Glutamatergic neuron (in vitro differentiated cells): Measurements from ENCODE around the gene FHIT. TPM values are rescaled to one million over a fixed set of nuclear protein-coding genes. Genes with fewer than 3 reads are reported as not detected.

Experiments
- DNase-seq: peaks from one replicate; pipeline ENCODE4 v3.0.0; 2022
- H3K27ac Mint-ChIP-seq: one replicate; pipeline ENCODE4 v1.8.0; 2020; ENCODE audit warnings: mild to moderate bottlenecking, mixed read lengths, inconsistent platforms; ENCODE audit not compliant: unreplicated experiment
- H3K27me3 Mint-ChIP-seq: one replicate; pipeline ENCODE4 v1.8.0; 2020; ENCODE audit warnings: mild to moderate bottlenecking, moderate library complexity, mixed read lengths, inconsistent platforms; ENCODE audit not compliant: unreplicated experiment
- H3K36me3 Mint-ChIP-seq: one replicate; pipeline ENCODE4 v1.8.0; 2020; ENCODE audit warnings: mild to moderate bottlenecking, mixed read lengths, inconsistent platforms; ENCODE audit not compliant: unreplicated experiment
- H3K4me1 Mint-ChIP-seq: one replicate; pipeline ENCODE4 v1.8.0; 2020; ENCODE audit warnings: mild to moderate bottlenecking, low read depth, mixed read lengths, inconsistent platforms; ENCODE audit not compliant: unreplicated experiment
- H3K4me3 Mint-ChIP-seq: one replicate; pipeline ENCODE4 v1.8.0; 2020; ENCODE audit warnings: mild to moderate bottlenecking, mixed read lengths, inconsistent platforms; ENCODE audit not compliant: unreplicated experiment
- H3K9me3 Mint-ChIP-seq: one replicate; pipeline ENCODE4 v1.8.0; 2020; ENCODE audit warnings: mild to moderate bottlenecking, moderate library complexity, mixed read lengths, inconsistent platforms; ENCODE audit not compliant: unreplicated experiment
- CTCF ChIP-seq: fragments of 200-600 bp; sonication (generic); IDR thresholded peaks from one replicate; pipeline ENCODE4 v1.5.0; 2021; ENCODE audit not compliant: partially characterized antibody, unreplicated experiment
- total RNA-seq: library from RNA; stranded (reverse); fragmentation: NEBNext Ultra II Directional; extraction: Animal tissue kit (Norgen Biotek cat#: 25700); gene quantifications from one replicate; pipeline ENCODE4 v1.2.1, GENCODE V29; 2021; ENCODE audit not compliant: unreplicated experiment

FHIT gene
- total RNA-seq, 1 donor from 2014 or later = 15.2 TPM

DNA sequence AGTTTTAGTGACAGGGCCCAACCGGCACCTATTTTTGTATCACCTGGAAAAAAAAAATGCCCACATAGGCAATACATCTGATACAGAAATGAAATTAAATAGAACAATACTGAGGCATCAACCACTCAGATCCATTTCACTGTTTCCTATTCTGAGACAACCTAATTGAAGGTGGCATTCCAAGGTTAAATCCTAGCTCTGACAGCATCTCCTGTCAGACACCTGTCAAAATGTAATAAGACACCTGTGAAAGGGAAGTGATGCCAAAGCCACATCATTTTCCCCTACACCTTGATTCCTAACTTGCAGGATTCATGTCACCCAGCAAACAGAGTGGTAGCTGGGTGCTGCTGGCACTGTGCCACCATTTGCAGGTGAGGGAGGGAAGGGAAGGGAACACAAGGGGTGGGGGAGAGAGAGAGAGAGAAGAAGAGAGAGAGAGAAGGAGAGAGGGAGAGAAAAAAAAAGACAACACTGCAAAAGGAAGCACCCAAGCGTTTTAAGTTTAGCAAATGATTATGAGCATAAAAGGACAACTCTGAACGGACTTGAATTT lies 1156.8 kb downstream of the FHIT start:
- Mint-ChIP-seq H3K36me3 (peaks cover 9% of the 10 kb centered on the region), H3K27ac (no peak overlapping the region), H3K9me3 (no peaks in the 10 kb centered on the region), H3K27me3 (no peaks in the 10 kb centered on the region), H3K4me3 (no peak overlapping the region), H3K4me1 (no peaks in the 10 kb centered on the region)
- TF ChIP-seq CTCF = no peak
- no peak for DNase-seq

DNA sequence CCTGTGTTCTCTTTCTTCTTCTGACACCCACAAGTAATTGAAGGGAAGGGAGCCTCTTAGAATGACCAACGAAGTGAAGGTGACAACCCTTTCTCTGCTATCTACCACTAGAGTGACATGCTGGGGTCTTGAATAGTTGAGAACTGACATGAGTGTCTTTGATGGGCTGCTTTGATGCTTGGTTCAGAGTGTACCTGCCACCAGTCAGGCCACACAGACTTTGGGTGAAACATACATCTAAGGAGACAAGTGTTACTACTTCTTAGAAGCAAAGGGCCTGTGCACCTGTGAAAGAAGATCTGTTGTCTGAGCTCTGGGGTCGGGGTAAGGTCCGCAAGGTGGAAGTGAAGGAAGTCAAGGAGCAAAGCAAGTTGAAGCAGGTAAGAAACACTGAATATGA lies 1160.7 kb downstream of the FHIT start:
- Mint-ChIP-seq H3K9me3 (no peaks in the 10 kb centered on the region), H3K27ac (no peak overlapping the region), H3K36me3 (peaks cover 9% of the 10 kb centered on the region), H3K4me3 (no peak overlapping the region), H3K27me3 (peaks cover 4% of the 10 kb centered on the region), H3K4me1 (peaks cover 12% of the 10 kb centered on the region)
- TF ChIP-seq CTCF = no peak
- no peak for DNase-seq

DNA sequence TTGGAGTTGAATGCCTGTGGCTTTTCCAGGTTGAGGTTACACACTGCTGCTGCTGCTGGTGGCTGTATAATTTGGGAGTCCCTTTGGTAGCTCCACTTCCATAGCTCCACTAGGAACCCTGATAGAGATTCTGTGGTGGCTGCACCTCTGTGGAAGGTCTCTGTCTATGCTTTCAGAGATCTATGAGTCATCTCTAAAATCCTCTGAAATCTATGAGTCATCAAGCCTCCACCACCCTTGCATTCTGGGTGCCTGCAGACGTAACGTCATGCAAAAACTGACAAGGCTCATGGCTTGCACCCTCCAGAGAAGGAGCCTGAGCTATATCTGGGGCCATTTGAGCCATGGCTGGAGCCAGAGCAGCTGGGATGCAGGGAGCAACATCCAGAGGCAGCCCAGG lies 1164.4 kb downstream of the FHIT start:
- H3K27ac Mint-ChIP-seq = no peak overlapping the region
- no peak for TF ChIP-seq CTCF
- no peak for DNase-seq
- H3K27me3 Mint-ChIP-seq = peaks cover 4% of the 10 kb centered on the region
- no peaks in the 10 kb centered on the region for H3K36me3 Mint-ChIP-seq
- no peaks in the 10 kb centered on the region for H3K9me3 Mint-ChIP-seq
- no peak overlapping the region for H3K4me3 Mint-ChIP-seq
- H3K4me1 Mint-ChIP-seq = peaks cover 14% of the 10 kb centered on the region

DNA sequence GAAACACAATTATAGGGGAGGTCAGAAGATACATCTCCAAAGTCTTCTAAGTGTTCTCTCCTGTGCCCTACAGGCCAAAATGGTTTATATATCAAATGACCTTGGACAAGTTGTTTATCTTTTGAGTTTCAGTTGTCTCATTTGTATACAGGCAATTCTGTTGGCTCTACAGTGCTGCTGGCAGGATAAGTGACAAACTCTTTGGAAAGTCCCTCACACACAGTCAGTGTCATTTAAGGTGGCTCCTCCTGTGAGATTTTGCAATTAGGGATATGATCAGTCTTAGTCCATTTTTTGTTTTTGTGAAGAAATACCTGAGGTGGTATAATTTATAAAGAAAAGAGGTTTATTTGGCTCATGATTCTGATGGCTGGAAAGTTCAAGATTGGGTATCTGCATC lies 1165.6 kb downstream of the FHIT start:
- no peaks in the 10 kb centered on the region for H3K9me3 Mint-ChIP-seq
- peaks cover 14% of the 10 kb centered on the region for H3K4me1 Mint-ChIP-seq
- H3K36me3 Mint-ChIP-seq = no peaks in the 10 kb centered on the region
- no peak for TF ChIP-seq CTCF
- H3K27me3 Mint-ChIP-seq = peaks cover 4% of the 10 kb centered on the region
- H3K4me3 Mint-ChIP-seq = no peak overlapping the region
- H3K27ac Mint-ChIP-seq = no peak overlapping the region
- no peak for DNase-seq

GRCh38 chr3:60081381-60082095 lies 1169.7 kb downstream of the FHIT start:
- no peaks in the 10 kb centered on the region for H3K27me3 Mint-ChIP-seq
- H3K4me1 Mint-ChIP-seq = peaks cover 9% of the 10 kb centered on the region
- no peak overlapping the region for H3K27ac Mint-ChIP-seq
- TF ChIP-seq CTCF = no peak
- H3K36me3 Mint-ChIP-seq = no peaks in the 10 kb centered on the region
- DNase-seq = no peak
- peaks cover 2% of the 10 kb centered on the region for H3K9me3 Mint-ChIP-seq
- no peak overlapping the region for H3K4me3 Mint-ChIP-seq
